HL-60 (cell line): ENCODE measurements around the gene KLF16.

ENCODE experiments used
- DNase-seq, 2 experiments: peaks; one replicate each; pipeline ENCODE4 v3.0.0-alpha.2; 2010 to 2020; ENCODE audit warnings: low read depth in 1 of 2, low spot score in 1 of 2
- H3K27ac ChIP-seq: fragments of 250-450 bp; sonication (Bioruptor Pico); replicated peaks from 2 replicates; pipeline ENCODE4 v1.5.1; 2020; ENCODE audit warnings: mild to moderate bottlenecking, moderate library complexity
- H3K27me3 ChIP-seq: fragments of 250-450 bp; sonication (Bioruptor Pico); 2 replicates; pipeline ENCODE4 v1.5.1; 2021; ENCODE audit warnings: mild to moderate bottlenecking, moderate library complexity; ENCODE audit not compliant: insufficient read depth, poor library complexity, severe bottlenecking
- H3K4me3 ChIP-seq: replicated peaks from 2 replicates; pipeline ENCODE4 v1.5.1; 2011; ENCODE audit warnings: mild to moderate bottlenecking, control low read depth, low read length; ENCODE audit not compliant: insufficient read depth
- GABPA ChIP-seq: IDR thresholded peaks from 2 replicates; pipeline ENCODE4 v1.6.1; 2012; ENCODE audit warnings: low read depth
- POLR2AphosphoS5 ChIP-seq: IDR thresholded peaks from 2 replicates; pipeline ENCODE4 v1.6.1; 2012; ENCODE audit warnings: low read depth
- SPI1 ChIP-seq: IDR thresholded peaks from 2 replicates; pipeline ENCODE4 v1.6.1; 2012; ENCODE audit warnings: low read depth, mild to moderate bottlenecking, borderline replicate concordance
- TF ChIP-seq, protein P1 (sequence below): IDR thresholded peaks from one replicate; pipeline ENCODE4 v1.5.1; 2011; ENCODE audit warnings: low read length, control low read depth, inconsistent platforms; ENCODE audit not compliant: insufficient read depth
- TF ChIP-seq, protein P2 (sequence below): IDR thresholded peaks from 2 replicates; pipeline ENCODE4 v1.6.1; 2012; ENCODE audit warnings: low read depth; ENCODE audit not compliant: insufficient replicate concordance

The KLF16 gene

DNA sequence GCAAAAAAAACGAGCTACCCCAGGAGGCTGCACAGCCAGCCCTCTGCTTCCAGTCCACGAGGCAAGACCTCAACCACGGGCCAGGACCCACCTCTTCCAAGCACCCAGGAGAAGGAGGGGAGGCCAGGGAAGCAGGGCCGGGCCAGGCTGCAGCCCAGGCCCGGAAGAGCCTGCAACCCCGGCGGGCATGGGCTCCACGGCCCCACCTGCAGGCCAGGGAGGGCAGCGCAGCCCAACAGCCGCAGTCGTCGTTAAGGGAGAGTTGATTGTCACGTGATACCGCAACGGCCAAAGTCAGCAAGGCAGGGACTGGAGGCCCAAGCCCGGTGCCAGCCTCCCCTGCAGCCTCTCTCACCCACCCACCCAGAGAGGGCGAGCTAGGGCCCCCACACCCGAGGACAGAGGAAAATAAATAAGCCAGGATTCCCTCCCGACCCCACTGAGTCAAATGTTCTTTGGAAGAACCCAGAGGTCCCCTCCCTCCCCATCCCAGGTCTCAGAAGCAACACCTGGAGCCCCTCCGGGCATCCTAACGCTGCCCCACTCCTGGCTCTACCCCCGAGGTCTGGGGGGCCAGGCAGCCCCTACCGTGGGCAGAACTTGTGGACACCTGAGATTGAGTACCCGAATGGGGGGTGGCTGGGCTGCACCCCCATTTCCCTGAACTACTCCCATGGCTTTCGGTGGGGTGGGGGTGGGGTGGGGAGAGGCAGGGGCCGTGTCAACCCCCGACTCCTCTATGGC, 9.9 kb downstream of the KLF16 start:
- Histone ChIP-seq H3K4me3 (peak overlapping the region; percentile 41; the same call in 1 of the 2 replicates), H3K27ac (peak overlapping the region; percentile 99), H3K27me3 (no peaks in the 10 kb centered on the region)
- peak; percentile 70 to 94 for DNase-seq
- TF ChIP-seq SPI1 (no peak), POLR2AphosphoS5 (peak; percentile 47; the same call in 1 of the 2 replicates)
- TF ChIP-seq, protein P1, sequence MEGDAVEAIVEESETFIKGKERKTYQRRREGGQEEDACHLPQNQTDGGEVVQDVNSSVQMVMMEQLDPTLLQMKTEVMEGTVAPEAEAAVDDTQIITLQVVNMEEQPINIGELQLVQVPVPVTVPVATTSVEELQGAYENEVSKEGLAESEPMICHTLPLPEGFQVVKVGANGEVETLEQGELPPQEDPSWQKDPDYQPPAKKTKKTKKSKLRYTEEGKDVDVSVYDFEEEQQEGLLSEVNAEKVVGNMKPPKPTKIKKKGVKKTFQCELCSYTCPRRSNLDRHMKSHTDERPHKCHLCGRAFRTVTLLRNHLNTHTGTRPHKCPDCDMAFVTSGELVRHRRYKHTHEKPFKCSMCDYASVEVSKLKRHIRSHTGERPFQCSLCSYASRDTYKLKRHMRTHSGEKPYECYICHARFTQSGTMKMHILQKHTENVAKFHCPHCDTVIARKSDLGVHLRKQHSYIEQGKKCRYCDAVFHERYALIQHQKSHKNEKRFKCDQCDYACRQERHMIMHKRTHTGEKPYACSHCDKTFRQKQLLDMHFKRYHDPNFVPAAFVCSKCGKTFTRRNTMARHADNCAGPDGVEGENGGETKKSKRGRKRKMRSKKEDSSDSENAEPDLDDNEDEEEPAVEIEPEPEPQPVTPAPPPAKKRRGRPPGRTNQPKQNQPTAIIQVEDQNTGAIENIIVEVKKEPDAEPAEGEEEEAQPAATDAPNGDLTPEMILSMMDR = peak; percentile 96

- TF ChIP-seq POLR2AphosphoS5 (no peak), GABPA (no peak), SPI1 (no peak)
- TF ChIP-seq, protein P2, sequence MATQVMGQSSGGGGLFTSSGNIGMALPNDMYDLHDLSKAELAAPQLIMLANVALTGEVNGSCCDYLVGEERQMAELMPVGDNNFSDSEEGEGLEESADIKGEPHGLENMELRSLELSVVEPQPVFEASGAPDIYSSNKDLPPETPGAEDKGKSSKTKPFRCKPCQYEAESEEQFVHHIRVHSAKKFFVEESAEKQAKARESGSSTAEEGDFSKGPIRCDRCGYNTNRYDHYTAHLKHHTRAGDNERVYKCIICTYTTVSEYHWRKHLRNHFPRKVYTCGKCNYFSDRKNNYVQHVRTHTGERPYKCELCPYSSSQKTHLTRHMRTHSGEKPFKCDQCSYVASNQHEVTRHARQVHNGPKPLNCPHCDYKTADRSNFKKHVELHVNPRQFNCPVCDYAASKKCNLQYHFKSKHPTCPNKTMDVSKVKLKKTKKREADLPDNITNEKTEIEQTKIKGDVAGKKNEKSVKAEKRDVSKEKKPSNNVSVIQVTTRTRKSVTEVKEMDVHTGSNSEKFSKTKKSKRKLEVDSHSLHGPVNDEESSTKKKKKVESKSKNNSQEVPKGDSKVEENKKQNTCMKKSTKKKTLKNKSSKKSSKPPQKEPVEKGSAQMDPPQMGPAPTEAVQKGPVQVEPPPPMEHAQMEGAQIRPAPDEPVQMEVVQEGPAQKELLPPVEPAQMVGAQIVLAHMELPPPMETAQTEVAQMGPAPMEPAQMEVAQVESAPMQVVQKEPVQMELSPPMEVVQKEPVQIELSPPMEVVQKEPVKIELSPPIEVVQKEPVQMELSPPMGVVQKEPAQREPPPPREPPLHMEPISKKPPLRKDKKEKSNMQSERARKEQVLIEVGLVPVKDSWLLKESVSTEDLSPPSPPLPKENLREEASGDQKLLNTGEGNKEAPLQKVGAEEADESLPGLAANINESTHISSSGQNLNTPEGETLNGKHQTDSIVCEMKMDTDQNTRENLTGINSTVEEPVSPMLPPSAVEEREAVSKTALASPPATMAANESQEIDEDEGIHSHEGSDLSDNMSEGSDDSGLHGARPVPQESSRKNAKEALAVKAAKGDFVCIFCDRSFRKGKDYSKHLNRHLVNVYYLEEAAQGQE = no peak
- TF ChIP-seq, protein P1 = no peak
- Histone ChIP-seq H3K27ac (peak overlapping the region; percentile 99), H3K4me3 (no peak overlapping the region), H3K27me3 (no peaks in the 10 kb centered on the region)
- DNase-seq = no peak
Observed at GRCh38 chr19:1852581-1853128, 10.7 kb downstream of the KLF16 start.

DNA sequence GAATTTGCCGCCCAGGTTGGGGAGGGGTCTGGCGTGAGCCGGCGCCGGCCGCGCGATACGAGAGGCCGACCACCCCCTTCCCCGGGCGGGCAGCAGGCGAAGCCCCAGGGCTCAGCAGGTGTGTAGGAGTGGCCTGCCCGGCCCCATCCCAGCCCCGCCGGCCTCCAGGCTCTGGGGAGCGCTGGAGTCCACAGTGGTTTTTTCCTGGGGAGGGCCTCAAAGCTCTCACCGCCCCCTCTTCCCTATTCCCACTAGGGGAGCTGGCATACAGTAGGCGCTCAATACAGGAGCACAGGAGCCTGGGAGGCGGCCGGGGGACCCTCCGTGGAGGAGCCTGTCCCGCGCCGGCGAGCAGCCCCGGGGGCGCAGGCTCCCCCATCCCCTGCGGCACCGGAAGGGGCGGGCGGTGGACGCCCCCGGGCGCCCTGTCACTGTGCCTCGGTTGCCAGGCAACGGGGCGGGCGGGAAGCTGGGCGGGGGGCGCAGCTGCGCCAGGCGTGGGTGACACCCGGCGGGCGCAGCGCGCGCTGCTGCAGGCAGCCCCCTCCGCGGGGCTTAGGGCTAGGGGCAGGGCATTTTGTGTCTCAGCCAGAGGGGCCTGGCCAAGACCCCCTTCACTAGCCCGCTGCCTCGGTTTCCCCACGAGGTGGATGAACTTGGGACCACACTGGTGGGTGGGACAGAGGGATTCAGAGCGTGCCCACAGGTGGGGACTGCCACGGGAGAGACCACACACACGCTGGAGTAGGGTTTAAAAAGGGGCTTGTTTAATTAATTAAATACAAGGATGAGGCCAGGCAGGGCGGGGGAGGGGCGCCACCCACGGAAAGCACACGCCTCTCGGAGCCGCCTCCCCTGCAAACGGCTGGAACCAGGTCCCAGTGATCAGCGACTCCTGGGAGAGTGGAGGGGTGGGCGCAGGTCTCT, 11.5 kb downstream of the KLF16 start:
- DNase-seq = no peak
- H3K27ac ChIP-seq = no peak overlapping the region
- no peak overlapping the region for H3K4me3 ChIP-seq
- no peaks in the 10 kb centered on the region for H3K27me3 ChIP-seq
- TF ChIP-seq POLR2AphosphoS5 = no peak
- no peak for TF ChIP-seq SPI1
- TF ChIP-seq, protein P1 = no peak
- TF ChIP-seq, protein P2 = no peak
- TF ChIP-seq GABPA = no peak
